GM19328 (cell line): ENCODE results near the gene TNS1.

Source experiments
- ATAC-seq: cut with Tn5 transposase; IDR thresholded peaks from one replicate; pipeline ENCODE4 v1.9.1; 2021; ENCODE audit warnings: mild to moderate bottlenecking, moderate library complexity; ENCODE audit not compliant: unreplicated experiment

The TNS1 gene

GRCh38 chr2:217838409-217838831 is 164.4 kb downstream of the TNS1 start:
- no peak for ATAC-seq

- ATAC-seq: no peak
Observed at GRCh38 chr2:217837530-217837929, 165.3 kb downstream of the TNS1 start.

GRCh38 chr2:217836901-217837491 is 165.8 kb downstream of the TNS1 start:
- no peak for ATAC-seq

GRCh38 chr2:217835931-217836891 is 166.6 kb downstream of the TNS1 start:
- no peak for ATAC-seq

- ATAC-seq: no peak
Observed at GRCh38 chr2:217834744-217835513, 167.9 kb downstream of the TNS1 start.

- no peak for ATAC-seq
Observed at GRCh38 chr2:217834057-217834620, 168.7 kb downstream of the TNS1 start.

- ATAC-seq: no peak
Observed at GRCh38 chr2:217833439-217833838, 169.4 kb downstream of the TNS1 start.

- ATAC-seq: no peak
Observed at GRCh38 chr2:217832987-217833386, 169.8 kb downstream of the TNS1 start.

GRCh38 chr2:217832115-217832514 is 170.7 kb downstream of the TNS1 start:
- ATAC-seq: no peak

- no peak for ATAC-seq
Observed at GRCh38 chr2:217831306-217831705, 171.5 kb downstream of the TNS1 start.

- no peak for ATAC-seq
Observed at GRCh38 chr2:217830807-217831206, 172.0 kb downstream of the TNS1 start.

- ATAC-seq: no peak
Observed at GRCh38 chr2:217830061-217830460, 172.7 kb downstream of the TNS1 start.

GRCh38 chr2:217829420-217829819 is 173.4 kb downstream of the TNS1 start:
- ATAC-seq: no peak

- no peak for ATAC-seq
Observed at GRCh38 chr2:217828336-217828735, 174.5 kb downstream of the TNS1 start.

- ATAC-seq: no peak
Observed at GRCh38 chr2:217827430-217828201, 175.2 kb downstream of the TNS1 start.

GRCh38 chr2:217826991-217827390 is 175.8 kb downstream of the TNS1 start:
- ATAC-seq: no peak

GRCh38 chr2:217826520-217826919 is 176.3 kb downstream of the TNS1 start:
- ATAC-seq: no peak

- ATAC-seq: no peak
Observed at GRCh38 chr2:217825469-217826235, 177.1 kb downstream of the TNS1 start.

- ATAC-seq: no peak
Observed at GRCh38 chr2:217824223-217824622, 178.6 kb downstream of the TNS1 start.

GRCh38 chr2:217823626-217824025 is 179.2 kb downstream of the TNS1 start:
- ATAC-seq: no peak
